ENCODE measurements around the gene VPS35. TPM values are rescaled to one million over a fixed set of nuclear protein-coding genes. Genes with fewer than 3 reads are reported as not detected.

VPS35 gene
- total and polyA plus RNA-seq, 2 of the 13 experiments (the other 11 are each of a cell fraction or from before 2014, with no cell fraction given) = 30.7 to 136 TPM

DNA sequence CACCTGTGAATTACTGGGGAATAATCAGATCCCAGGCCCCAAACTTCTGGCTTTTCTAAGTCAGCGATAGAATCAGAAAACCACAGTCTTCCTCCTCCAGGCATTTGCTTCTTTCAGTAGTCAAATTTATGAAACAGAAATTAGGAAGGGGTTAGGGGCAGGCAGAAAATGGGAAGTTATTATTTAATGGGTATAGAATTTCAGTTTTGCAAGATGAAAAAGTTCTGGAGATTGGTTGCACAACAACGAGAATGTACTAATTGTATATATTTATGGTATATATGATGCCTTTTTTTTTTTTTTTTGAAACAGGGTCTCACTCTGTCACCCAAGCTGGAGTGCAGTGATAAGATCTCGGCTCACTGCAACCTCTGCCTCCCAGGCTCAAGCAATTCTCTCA lies 23.9 kb upstream of the VPS35 start:
- H3K4me3 ChIP-seq (replicated peaks in 1 of 3; ENCODE audit: insufficient read depth in 1 of 3, low read depth in 2 of 3, low read length in 3 of 3) = no peak overlapping the region
- TF ChIP-seq SALL1 (CRISPR knock-in tag; IDR thresholded peaks at IDR 0.05) (no peak), KMT2A (CRISPR knock-in tag; IDR thresholded peaks at IDR 0.05) (no peak), U2AF2 (IDR thresholded peaks at IDR 0.05; ENCODE audit: low read depth, low read length) (no peak), HOXD1 (CRISPR knock-in tag; IDR thresholded peaks at IDR 0.05) (no peak), TP53 (CRISPR knock-in tag; conservative IDR thresholded peaks at IDR 0.05) (no peak), ZNF605 (CRISPR knock-in tag; IDR thresholded peaks at IDR 0.05) (no peak), ZNF468 (CRISPR knock-in tag; IDR thresholded peaks at IDR 0.05) (no peak), ZNF746 (CRISPR knock-in tag; IDR thresholded peaks at IDR 0.05) (no peak), SATB2 (CRISPR knock-in tag; IDR thresholded peaks at IDR 0.05) (no peak), HDAC1 (CRISPR knock-in tag; IDR thresholded peaks at IDR 0.05) (no peak), MAZ (IDR thresholded peaks at IDR 0.05; ENCODE audit: borderline replicate concordance, low read depth, low read length) (no peak), MAZ (CRISPR knock-in tag; IDR thresholded peaks at IDR 0.05; ENCODE audit: low read depth) (no peak)
- TF ChIP-seq, protein P1, sequence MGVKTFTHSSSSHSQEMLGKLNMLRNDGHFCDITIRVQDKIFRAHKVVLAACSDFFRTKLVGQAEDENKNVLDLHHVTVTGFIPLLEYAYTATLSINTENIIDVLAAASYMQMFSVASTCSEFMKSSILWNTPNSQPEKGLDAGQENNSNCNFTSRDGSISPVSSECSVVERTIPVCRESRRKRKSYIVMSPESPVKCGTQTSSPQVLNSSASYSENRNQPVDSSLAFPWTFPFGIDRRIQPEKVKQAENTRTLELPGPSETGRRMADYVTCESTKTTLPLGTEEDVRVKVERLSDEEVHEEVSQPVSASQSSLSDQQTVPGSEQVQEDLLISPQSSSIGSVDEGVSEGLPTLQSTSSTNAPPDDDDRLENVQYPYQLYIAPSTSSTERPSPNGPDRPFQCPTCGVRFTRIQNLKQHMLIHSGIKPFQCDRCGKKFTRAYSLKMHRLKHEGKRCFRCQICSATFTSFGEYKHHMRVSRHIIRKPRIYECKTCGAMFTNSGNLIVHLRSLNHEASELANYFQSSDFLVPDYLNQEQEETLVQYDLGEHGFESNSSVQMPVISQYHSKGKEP (CRISPR knock-in tag; IDR thresholded peaks at IDR 0.05) = no peak
- TF ChIP-seq, protein P2, sequence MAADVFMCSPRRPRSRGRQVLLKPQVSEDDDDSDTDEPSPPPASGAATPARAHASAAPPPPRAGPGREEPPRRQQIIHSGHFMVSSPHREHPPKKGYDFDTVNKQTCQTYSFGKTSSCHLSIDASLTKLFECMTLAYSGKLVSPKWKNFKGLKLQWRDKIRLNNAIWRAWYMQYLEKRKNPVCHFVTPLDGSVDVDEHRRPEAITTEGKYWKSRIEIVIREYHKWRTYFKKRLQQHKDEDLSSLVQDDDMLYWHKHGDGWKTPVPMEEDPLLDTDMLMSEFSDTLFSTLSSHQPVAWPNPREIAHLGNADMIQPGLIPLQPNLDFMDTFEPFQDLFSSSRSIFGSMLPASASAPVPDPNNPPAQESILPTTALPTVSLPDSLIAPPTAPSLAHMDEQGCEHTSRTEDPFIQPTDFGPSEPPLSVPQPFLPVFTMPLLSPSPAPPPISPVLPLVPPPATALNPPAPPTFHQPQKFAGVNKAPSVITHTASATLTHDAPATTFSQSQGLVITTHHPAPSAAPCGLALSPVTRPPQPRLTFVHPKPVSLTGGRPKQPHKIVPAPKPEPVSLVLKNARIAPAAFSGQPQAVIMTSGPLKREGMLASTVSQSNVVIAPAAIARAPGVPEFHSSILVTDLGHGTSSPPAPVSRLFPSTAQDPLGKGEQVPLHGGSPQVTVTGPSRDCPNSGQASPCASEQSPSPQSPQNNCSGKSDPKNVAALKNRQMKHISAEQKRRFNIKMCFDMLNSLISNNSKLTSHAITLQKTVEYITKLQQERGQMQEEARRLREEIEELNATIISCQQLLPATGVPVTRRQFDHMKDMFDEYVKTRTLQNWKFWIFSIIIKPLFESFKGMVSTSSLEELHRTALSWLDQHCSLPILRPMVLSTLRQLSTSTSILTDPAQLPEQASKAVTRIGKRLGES (CRISPR knock-in tag; IDR thresholded peaks at IDR 0.05; ENCODE audit: borderline replicate concordance) = no peak
- no peak overlapping the region for H3K9ac ChIP-seq (ENCODE audit: insufficient read depth, low read depth, low read length)
- ChIA-PET POLR2A (no interaction called here), CTCF (ENCODE audit: low intra/inter-chr PET ratio, low total read pairs) (no interaction called here)
- intact Hi-C loops (cut with micrococcal nuclease; ENCODE audit: unreplicated experiment) = no loop called here
- DNase-seq (ENCODE audit: low spot score) (no peak), ATAC-seq (no peak), FAIRE-seq (no peak)
- 31% methylated on average over 3 of the region's 3 CpGs for WGBS (ENCODE audit: low lambda C conversion rate)
- no peaks in the 10 kb centered on the region for H4K20me1 ChIP-seq (ENCODE audit: insufficient read depth, low read length)
- in situ Hi-C loops (cut with HindIII; ENCODE audit: extremely low pct_ligation_motif_present, low pct_unique_long_range_greater_than_20kb) = no loop called here
- no TSS peak for BruUV-seq (replicated peaks)
- H3K4me2 ChIP-seq (ENCODE audit: low read depth, low read length) = no peak overlapping the region
- H3K27ac ChIP-seq (ENCODE audit: extremely low read length, insufficient read depth, low read length) = no peak overlapping the region
- no peaks in the 10 kb centered on the region for H3K79me2 ChIP-seq (ENCODE audit: insufficient read depth, low read length)
- peaks cover 0 to 4% of the 10 kb centered on the region in 2 experiments; a peak in 1 of 5 replicates for H3K27me3 ChIP-seq (ENCODE audit: control insufficient read depth in 1 of 2, insufficient read depth in 2 of 2, low read length in 2 of 2)
- H3K4me1 ChIP-seq (ENCODE audit: insufficient read depth, low read length) = peaks cover 8% of the 10 kb centered on the region; the same call in 1 of the 2 replicates
- no peaks in the 10 kb centered on the region for H3K36me3 ChIP-seq (replicated peaks in 1 of 2; ENCODE audit: control insufficient read depth in 1 of 2, insufficient read depth in 2 of 2, low read length in 2 of 2)
- no peak overlapping the region for H2AFZ ChIP-seq (ENCODE audit: low read length)
- no peaks in the 10 kb centered on the region for H3K9me3 ChIP-seq (ENCODE audit: low read length)
